HG02884 (cell line): Measurements from ENCODE around the gene PAX7.

Experiments used
- ATAC-seq: cut with Tn5 transposase; IDR thresholded peaks from one replicate; pipeline ENCODE4 v1.9.1; 2021; ENCODE audit warnings: mild to moderate bottlenecking, moderate library complexity; ENCODE audit not compliant: unreplicated experiment

Gene PAX7

DNA sequence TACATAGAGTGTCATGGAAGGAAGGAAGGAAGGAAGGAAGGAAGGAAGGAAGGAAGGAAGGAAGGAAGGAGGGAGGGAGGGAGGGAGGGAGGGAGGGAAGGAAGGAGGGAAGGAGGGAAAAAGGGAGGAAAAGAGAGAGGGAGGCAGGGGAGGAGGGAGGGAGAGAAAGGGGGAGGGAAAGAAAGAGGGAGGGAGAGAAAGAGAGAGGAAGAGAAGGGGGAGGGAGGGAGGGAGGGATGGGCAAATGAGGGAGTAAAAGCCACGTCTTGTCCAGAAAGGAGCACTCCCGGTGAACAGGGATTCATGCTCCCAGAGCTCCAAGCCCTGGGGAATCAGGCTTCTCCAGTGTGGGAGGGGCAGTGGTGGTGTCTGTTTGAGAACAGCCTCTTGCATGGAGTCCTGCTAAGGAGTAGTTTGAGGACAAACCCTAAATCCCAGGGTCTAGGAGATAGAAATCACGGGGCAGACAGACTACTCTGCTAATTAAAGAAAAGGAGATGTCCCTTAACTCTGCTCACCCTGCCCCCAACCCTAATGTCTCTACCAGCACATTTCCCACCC, 157.3 kb downstream of the PAX7 start:
- no peak for ATAC-seq

- no peak for ATAC-seq
These were observed 158.6 kb downstream of the PAX7 start for GRCh38 chr1:18789246-18789645.

DNA sequence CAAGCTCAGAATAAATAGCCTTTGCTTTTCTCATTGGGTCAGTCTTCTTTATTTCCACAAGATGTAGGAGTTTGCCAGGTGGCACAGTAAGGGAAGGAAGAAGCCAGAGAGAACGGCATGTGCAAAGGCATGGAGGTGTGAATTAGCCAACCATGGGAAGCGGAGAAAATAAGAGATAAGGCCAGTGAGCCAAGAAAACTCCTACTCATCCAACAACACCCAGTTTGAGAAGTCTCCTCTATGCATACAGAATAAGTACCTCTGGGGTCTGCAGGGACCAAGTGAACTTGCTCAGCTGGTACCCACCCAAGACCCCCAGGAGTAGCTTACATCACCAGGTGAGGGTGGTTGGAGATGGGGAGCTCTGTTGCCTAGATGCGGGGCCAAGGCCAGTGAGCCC, 162.1 kb downstream of the PAX7 start:
- ATAC-seq = no peak

- no peak for ATAC-seq
These were observed 162.5 kb downstream of the PAX7 start for GRCh38 chr1:18793164-18793563.

DNA sequence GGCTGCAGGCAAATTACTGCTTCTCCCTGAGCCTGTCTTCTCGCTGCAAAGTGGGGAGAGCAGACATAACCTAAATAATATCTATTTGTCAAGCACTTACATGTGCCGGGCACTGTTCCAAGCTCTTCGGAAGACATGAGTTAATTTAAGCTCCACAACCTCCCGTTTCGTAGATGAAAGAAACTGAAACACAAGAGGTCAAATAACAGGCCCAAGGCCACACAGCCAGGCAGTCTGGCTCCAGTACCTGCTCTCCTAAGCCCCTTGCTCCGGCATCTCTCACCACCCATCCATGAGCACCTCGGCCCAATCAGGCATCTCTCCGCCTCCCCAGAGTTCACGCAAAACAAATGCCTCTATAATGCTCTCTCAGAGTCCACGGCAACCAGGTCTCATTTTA, 163.4 kb downstream of the PAX7 start:
- no peak for ATAC-seq

DNA sequence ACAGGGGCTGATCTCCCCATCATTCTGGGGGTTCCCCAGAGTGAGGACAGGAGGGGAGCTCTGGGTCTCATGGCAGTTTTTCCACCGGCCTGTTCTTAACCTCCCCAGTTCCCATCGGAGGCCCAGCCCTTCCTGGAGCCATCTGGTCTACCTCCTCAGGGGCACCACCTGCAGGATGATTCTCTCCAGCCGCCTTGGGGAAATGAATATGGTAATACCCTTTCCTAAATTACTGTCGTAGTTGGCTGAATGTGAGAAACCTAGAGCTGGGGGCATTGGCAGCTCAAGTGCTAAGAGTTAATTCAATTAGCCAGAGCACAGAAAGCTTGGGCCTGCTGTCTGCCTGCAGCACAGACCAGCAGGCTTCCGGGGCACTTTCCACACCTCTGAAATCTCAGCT, 163.9 kb downstream of the PAX7 start:
- no peak for ATAC-seq

DNA sequence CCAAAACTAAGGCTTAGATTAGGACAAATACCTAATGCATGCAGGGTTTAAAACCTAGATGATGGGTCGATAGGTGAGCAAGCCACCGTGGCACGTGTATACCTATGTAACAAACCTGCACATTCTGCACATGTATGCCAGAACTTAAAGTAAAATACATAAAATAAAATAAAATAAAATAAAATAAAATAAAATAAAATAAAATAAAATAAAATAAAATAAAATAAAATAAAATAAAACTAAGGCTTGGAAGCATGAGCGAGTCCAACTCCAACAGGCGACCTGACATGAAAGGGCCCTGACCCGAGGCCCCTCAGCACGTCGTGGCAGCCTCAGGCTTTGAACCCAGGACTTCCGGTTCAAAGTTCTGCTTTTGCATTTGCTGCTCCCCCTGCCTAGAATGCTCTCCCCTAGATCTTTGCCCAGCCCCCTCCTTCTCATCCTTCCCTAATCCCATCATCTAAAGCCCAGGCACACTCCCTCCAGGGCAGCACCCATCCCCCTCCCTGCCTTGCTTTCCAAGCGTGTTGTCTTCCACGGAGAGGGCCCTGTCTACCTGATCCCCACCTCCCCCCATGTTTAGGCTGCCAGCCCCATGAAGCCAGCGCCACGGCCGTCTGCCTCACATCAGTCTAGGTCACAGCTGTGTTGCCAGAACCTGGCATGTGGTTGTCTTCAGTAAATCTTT, 164.5 kb downstream of the PAX7 start:
- ATAC-seq = no peak

- ATAC-seq = no peak
These were observed 166.3 kb downstream of the PAX7 start for GRCh38 chr1:18796950-18797349.
